Middle frontal gyrus (tissue), 1 donor: Measurements from ENCODE around the gene UBE2R2.
"Not testable (repeated sequence)": the region's sequence is repeated elsewhere in the genome, so short reads cannot be mapped to it uniquely, and the experiment has no call there.

Source experiments
- DNase-seq: peaks from one replicate; pipeline ENCODE4 v3.0.0-alpha.2; 2015; ENCODE audit warnings: low spot score; ENCODE audit errors: extremely low spot score

The UBE2R2 gene

DNA sequence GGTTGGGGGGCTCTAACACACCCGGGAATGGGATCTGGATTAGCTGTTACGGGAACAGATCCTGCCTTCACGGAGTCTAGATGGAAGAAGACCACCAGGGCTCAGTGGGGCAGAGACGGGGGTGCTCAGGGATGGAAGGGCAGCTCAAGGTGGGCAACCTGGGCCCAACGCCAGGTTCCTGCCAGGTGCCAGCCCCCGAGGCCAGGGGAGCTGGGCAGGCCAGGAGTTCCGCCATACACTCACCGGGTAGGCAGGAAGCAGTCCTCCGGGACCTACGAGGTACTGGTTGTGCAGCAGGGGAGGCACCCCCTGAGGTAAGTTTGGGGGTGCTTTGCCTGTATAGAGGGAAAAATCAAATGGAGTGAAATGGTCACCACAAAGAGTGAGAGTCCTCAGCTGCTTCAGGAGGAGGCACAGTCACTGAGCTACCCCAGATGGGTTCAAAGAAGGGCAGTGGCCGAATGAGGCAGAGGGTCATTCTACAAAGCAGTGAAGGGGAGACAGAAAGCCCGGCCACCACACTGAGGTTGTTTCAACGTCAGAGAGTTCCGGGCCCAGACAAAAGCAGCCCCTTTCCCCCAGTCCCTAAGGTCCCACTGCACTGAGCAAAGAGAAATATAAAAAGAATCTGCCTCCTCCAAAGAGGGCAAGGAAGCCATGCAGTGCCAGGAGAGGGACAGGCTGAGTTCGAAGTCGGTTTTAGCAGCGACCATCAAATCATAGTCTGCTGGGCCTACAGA is 110.0 kb downstream of the UBE2R2 start:
- DNase-seq: no peak

DNA sequence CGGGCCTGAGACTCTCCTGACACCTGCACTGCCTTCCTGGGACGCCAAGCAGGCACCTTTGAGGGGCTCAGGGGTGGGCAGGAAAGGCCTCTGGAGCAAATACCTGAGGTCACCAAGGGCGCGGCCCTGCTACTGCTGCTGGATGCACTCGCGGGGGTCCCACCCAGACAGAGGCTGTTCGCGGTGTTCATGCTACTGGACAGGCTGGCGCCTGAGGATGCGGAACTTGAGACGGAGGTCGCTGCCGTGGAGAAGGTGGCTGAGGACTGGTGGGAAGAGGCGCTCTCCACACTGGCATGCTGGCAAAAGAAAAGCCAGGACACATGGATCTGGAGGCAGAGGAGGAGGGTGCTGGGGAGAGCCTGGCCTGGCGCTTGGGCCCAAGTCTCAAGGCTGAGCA is 110.7 kb downstream of the UBE2R2 start:
- no peak for DNase-seq

- DNase-seq: no peak
Measured at GRCh38 chr9:33931326-33931725, 114.4 kb downstream of the UBE2R2 start.

DNA sequence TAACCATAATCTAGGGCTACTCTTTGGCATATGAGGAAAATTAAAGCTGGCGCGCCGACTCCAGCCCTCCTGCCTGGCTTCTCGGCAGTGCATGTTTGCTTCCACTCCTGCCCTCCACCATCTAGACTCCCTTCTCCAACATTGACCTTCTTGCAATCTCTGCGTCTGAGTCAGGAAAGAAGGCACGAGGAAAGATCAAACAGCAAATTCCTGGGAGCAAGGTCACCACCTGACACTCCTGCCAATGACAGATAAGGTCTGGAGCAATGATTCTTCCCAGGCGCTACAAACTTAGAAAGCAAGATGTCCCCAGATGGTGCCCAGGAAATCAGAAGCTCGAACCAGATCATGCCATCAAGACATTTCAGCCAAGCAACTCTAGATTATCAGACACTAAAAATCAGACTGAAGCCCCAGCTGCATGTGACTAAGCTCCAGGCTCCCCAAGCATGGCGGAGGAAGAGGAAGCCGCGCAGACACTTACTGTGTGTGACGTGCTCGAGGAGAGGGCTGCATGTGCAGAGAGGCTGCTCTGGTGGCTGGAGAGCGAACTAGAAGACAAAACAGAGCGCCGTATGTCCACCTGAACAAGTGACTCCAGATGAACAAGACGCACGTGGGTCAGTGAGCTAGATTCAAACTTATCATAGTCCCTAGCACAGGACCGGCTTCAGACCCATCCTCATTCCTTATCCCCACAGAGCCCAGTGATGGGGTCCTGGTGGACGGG is 115.3 kb downstream of the UBE2R2 start:
- DNase-seq: no peak

DNA sequence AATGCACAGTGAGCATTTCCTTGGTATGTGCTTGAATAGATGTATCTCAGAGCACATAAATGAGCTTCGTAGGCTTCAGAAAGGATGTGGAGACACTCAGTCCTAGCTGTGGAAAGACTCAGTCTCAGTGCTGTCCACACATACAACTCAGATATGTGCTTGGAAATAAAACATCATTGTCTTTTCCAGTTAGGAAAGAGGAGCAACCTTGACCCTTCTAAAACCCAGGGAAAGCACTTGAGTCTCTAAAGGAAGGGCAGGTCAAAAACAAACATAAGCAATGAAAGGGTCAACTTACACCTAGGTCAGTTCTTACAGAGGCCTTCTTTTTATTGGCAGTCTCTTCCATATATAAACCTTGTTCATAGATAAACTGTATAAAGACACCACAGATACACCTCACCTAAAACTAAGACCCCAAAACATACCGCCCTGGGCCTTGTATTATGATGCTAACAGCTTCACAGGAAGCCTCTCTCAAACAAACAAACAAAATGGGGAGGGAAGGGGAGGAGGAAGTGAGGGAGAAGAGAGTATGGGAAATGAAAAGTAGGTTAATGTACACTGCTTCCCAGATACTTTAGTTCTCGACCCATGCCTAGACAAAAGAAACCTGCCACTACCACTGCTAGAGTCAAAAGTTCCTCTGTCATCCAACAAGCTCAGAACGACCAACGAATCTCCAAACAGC is 117.4 kb downstream of the UBE2R2 start:
- DNase-seq: no peak

GRCh38 chr9:33939924-33940874 is 123.2 kb downstream of the UBE2R2 start:
- DNase-seq: no peak

DNA sequence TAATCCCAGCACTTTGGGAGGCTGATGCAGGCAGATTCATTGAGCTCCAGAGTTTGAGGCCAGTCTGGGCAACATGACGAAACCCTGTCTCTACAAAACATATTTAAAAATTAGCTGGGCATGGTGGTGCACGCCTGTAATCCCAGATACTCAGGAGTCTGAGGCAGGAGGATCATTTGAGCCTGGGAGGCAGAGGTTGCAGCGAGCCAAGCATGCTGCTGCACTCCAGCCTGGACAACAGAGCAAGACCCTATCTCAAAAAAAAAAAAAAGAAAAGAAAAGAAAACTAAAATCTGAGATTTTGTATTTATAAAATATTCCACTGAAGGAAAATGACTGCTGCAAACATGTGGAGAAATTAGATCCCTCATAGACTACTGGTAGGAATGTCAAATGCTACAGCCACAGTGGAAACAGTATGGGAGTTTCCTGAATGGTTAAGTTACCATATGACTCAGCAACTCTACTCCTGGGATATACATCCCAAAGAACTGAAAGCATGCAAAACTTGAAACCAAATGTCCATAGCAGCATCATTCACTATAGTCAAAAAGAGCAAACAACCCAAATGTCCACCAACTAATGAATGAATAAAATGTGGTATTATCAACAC is 125.6 kb downstream of the UBE2R2 start:
- no peak for DNase-seq

GRCh38 chr9:33943389-33943788 is 126.4 kb downstream of the UBE2R2 start:
- DNase-seq: no peak

DNA sequence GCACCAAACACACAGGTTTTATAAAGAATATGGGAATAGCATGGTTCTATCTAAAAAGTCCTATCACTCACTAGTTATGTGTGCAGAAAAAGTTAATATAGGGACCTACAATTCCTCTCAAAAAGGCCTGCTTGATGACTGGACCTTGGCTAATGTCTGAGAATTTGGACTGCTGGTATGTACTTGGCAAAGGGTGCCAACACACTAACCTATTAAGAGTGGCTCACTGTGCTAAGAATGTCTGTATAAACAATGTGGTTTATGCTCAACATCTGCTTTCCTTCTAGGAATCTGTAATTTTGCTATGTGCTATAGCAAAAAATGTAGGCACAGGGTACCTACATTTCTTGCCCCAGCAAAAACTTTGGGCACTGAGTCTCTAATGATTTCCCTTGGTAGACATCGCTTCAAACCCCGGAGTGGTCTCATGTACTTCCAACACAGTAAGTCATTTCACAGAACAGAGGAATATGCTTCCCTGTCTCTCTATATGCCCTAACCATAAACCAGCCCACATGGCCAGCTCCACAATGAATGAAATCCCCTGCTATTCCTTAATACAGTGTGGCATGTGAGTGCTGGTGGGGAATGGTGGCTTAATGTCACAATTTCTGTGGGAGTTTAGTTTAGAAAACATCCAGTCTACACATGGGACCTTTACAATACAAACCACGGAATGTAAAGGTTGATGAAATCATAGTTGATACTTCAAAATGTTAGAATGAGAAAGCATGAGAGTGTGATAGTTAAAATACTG is 130.0 kb downstream of the UBE2R2 start:
- DNase-seq: no peak

GRCh38 chr9:33950371-33950770 is 133.4 kb downstream of the UBE2R2 start:
- no peak for DNase-seq

GRCh38 chr9:33952066-33952465 is 135.1 kb downstream of the UBE2R2 start:
- DNase-seq: no peak

DNA sequence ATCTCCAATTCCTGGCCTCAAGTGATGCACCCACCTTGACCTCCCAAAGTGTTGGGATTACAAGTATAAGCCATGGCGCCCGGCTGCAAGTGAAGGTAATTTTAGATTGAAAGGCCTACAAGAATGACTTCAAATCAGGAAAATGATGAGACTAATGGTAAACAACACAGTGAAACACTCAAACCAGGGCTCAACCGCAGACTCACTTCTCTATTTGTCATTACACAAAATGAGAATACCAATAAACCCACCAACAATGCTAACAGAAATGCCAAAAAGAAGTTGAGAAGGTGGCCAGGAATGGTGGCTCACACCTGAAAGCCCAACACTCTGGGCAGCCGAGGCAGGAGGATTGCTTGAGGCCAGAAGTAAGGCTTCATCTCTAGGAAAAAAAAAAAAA is 139.6 kb downstream of the UBE2R2 start:
- DNase-seq: no peak

DNA sequence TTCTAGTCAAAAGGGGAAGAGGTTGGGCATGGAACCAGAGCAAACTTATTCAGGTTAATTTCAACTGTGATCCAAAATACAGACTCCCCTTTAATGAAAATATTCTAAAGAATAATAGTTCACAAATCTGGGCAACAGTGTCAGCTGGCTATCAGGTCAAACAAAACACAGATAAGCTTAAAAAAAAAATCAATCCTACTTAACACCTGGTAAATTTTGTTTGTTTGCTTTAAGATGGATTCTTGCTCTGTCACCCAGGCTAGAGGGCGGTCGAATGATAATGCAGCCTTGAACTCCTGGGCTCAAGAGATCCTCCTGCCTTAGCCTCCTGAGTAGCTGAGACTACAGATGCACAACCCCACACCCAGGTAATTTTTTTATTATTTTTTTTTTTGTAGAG is 142.8 kb downstream of the UBE2R2 start:
- DNase-seq: no peak

- not testable (repeated sequence) for DNase-seq
Measured at GRCh38 chr9:33962468-33962867, 145.5 kb downstream of the UBE2R2 start.

DNA sequence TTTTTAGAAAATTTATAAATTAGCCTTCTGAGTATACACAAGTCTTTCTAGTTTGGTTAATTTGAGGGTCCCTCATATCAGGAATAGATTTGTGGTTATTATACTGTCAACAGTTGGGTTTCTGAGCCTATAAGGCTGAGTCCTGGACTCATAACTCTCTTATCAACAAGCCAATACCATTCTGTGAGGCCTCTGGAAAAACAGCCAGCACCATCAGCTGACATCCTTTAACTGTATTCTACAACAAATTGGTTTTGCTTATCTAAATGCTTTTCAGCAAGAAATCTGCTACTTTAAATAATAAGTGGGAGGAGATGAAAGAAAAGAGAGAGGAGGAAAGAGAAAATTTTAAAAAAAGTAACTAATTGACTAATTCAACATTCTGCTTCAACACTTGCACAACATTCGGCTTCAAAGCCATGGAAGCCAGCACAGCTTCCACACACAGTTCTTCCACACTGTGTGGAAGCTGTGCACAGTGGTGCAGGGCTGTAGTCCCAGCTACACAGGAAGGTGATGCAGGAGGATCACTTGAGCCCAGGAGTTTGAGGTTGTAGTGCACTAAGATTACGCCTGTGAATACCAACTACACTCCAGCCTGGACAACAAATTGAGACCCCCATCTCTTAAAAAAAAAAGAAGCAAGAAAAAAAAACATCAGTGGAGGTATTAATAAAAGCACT is 147.3 kb downstream of the UBE2R2 start:
- no peak for DNase-seq
